ENCODE measurements around the gene MMEL1.

Gene MMEL1

DNA sequence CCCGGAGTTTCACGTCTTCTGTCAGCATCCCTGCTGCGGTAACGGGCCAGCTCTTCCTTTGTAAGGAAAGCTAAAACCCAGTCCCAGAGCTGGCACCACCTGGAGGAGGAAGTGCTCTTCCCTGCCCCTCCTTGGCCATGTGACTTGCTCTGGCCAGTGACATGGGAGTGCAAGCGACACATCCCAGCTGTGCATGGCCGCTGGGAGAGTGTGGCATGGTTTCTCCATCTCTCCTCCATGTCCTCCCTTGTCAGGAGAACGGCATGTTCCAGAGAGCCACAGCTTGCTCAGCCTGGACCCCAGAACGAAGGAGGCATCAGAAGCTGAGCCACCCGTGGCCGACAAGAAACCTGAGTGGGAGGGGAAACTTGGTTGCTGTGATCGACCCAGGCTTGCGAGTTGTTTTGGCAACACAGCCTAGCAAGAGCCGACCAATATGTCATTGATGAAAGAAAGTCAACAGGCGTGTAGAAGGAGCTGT is 48.9 kb downstream of the MMEL1 start:
- ChIA-PET POLR2A (interaction anchor here (1.3 to 2.7 kb wide), 2 partner anchors 23 to 28 kb away, joined by 3 to 12 read pairs; partner anchors contain the start of gene TNFRSF14), CTCF (interaction anchor here (0.6 to 5.3 kb wide), 7 partner anchors 12 to 389 kb away, joined by 3 to 40 read pairs (median 3); partner anchors contain the start of gene TNFRSF14)
- DNase-seq (ENCODE audit: extremely low spot score), result no peak
- TF ChIP-seq, protein P1, sequence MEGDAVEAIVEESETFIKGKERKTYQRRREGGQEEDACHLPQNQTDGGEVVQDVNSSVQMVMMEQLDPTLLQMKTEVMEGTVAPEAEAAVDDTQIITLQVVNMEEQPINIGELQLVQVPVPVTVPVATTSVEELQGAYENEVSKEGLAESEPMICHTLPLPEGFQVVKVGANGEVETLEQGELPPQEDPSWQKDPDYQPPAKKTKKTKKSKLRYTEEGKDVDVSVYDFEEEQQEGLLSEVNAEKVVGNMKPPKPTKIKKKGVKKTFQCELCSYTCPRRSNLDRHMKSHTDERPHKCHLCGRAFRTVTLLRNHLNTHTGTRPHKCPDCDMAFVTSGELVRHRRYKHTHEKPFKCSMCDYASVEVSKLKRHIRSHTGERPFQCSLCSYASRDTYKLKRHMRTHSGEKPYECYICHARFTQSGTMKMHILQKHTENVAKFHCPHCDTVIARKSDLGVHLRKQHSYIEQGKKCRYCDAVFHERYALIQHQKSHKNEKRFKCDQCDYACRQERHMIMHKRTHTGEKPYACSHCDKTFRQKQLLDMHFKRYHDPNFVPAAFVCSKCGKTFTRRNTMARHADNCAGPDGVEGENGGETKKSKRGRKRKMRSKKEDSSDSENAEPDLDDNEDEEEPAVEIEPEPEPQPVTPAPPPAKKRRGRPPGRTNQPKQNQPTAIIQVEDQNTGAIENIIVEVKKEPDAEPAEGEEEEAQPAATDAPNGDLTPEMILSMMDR (IDR thresholded peaks at IDR 0.05; ENCODE audit: control extremely low read depth, extremely low read depth, low read depth, missing control alignments), result no peak

DNA sequence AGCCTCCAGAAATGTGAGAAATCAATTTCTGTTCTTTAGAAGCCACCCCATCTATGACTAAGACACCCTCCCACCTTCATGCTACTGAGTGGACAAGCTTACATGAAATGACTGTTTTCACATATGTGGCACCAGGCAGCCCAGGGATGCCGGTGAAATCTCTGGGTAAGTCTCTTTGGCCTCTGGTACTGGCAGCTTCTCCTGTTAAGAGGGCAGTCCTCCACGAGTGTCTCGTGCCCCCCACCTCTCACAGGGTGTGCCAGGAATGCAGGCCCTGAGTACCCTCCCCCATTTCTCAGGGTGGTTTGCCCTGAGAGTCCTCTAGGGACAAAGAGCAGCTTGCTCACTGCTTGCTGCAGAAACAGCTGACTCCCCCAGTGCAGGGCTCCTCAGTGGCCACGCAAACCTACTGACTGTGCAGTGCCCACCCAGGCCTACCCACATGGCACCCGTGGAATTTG is 49.5 kb downstream of the MMEL1 start:
- CTCF ChIA-PET, result interaction anchor here (1.0 to 5.3 kb wide), 5 partner anchors 11 to 35 kb away, joined by 3 to 40 read pairs (median 4); partner anchors contain the start of gene TNFRSF14
- DNase-seq (ENCODE audit: extremely low spot score), result no peak
- TF ChIP-seq, protein P1 (IDR thresholded peaks at IDR 0.05; ENCODE audit: control extremely low read depth, extremely low read depth, low read depth, missing control alignments), result no peak

DNA sequence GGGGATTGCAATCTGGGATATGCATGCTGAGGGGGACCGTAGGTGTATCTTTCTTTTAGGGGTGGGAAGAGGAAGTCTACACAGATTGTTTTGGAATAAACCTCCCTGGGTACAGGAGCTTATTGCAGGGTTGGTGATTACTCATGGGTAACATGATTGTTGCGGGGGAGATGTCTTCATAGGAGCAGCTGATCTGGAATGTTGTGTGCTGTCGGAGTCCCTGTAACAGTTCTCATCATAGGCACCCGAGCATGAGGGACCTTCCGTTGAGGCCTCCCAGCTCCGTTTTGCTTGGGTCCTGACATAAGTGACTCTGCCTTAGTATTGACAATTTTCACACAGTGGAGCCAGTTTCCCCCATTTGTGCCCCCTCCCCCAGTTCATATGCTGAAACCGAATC is 50.4 kb downstream of the MMEL1 start:
- ChIA-PET CTCF (interaction anchor here (2.0 to 5.3 kb wide), 2 partner anchors 21 to 34 kb away, joined by 6 to 40 read pairs; no protein-coding TSS in a partner anchor), POLR2A (interaction anchor here (0.9 kb wide), 1 partner anchor 21 kb away, joined by 4 read pairs; no protein-coding TSS in a partner anchor)
- DNase-seq (ENCODE audit: extremely low spot score), result no peak

More for the DNA sequence above, 49.5 kb downstream of the MMEL1 start:
- POLR2A ChIA-PET, result interaction anchor here (1.3 kb wide), 1 partner anchor 27 kb away, joined by 3 read pairs; the partner anchor contains the start of gene TNFRSF14

DNA sequence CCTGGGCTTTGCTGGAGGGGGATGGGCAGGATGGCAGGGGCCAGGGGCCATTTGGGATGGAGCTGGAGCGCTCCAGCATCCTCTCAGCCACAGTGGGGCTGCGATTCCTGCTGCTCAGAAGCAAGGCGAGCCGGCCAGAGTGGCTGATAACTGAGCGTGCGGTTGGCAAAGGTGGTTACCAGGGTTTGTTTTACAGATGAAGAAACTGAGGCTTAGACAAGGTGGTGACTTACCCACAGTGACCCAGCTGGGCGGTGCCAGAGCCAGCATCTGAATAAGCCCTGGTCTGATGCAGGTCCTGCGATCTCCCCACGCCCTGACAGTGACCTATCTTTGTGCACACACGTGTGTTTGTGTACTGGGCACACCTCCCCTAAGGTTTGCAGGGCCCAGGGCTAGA is 52.1 kb downstream of the MMEL1 start:
- POLR2A ChIA-PET, result no interaction called here
- CTCF ChIA-PET, result interaction anchor here (0.9 to 2.0 kb wide), 3 partner anchors 19 to 33 kb away, joined by 3 to 6 read pairs (median 3); partner anchors contain the start of gene TNFRSF14
- TF ChIP-seq, protein P1 (IDR thresholded peaks at IDR 0.05; ENCODE audit: control extremely low read depth, extremely low read depth, low read depth, missing control alignments), result no peak
- no peak for DNase-seq (ENCODE audit: extremely low spot score)

More for the DNA sequence above, 50.4 kb downstream of the MMEL1 start:
- TF ChIP-seq, protein P1 (IDR thresholded peaks at IDR 0.05; ENCODE audit: control extremely low read depth, extremely low read depth, low read depth, missing control alignments), result no peak

GRCh38 chr1:2578758-2579118 is 54.1 kb downstream of the MMEL1 start:
- TF ChIP-seq, protein P1 (IDR thresholded peaks at IDR 0.05; ENCODE audit: control extremely low read depth, extremely low read depth, low read depth, missing control alignments), result no peak
- CTCF ChIA-PET, result interaction anchor here (0.6 to 1.0 kb wide), 2 partner anchors 9 to 17 kb away, joined by 3 read pairs; no protein-coding TSS in a partner anchor
- DNase-seq (ENCODE audit: extremely low spot score), result no peak
- POLR2A ChIA-PET, result interaction anchor here (0.9 kb wide), 1 partner anchor 20 kb away, joined by 4 read pairs; no protein-coding TSS in a partner anchor

- DNase-seq (ENCODE audit: extremely low spot score), result peak; percentile 51
- POLR2A ChIA-PET, result interaction anchor here (0.9 to 1.5 kb wide), 4 partner anchors 19 to 30 kb away, joined by 3 to 6 read pairs (median 4); partner anchors contain the start of gene TNFRSF14
- CTCF ChIA-PET, result interaction anchor here (1.8 kb wide), 1 partner anchor 16 kb away, joined by 7 read pairs; no protein-coding TSS in a partner anchor
These were observed 55.2 kb downstream of the MMEL1 start for GRCh38 chr1:2577565-2578075.

Data from GM10248 (cell line).